ENCODE measurements around the gene TCF7L1.

GRCh38 chr2:85157345-85157744 is 24.2 kb downstream of the TCF7L1 start:
- no peak for TF ChIP-seq CTCF (IDR thresholded peaks at IDR 0.05 in 4 of 5, conservative IDR thresholded peaks at IDR 0.05 in 1 of 5)
- TF ChIP-seq POLR2A (IDR thresholded peaks at IDR 0.05): no peak
